HepG2 (cell line): ENCODE data around the gene KANK3. TPM values are rescaled to one million over a fixed set of nuclear protein-coding genes. Genes with fewer than 3 reads are reported as not detected.
A peak's percentile ranks its signal among the peaks of the same experiment; 100 is the strongest.

ENCODE experiments used
- CENPT ChIP-seq: sonication (generic); formaldehyde crosslinking; IDR thresholded peaks from 2 replicates; pipeline ENCODE4 v1.8.0; 2022; ENCODE audit warnings: low read depth, mild to moderate bottlenecking, moderate library complexity, missing genetic modification reagents
- E2F1 ChIP-seq: sonication (generic); formaldehyde crosslinking; IDR thresholded peaks from 2 replicates; pipeline ENCODE4 v1.5.0; 2020; ENCODE audit warnings: missing genetic modification reagents
- FOSL2 ChIP-seq: sonication (generic); formaldehyde crosslinking; IDR thresholded peaks from 2 replicates; pipeline ENCODE4 v1.4.0; 2020; ENCODE audit warnings: missing genetic modification reagents
- FOXO1 ChIP-seq: sonication (generic); formaldehyde crosslinking; IDR thresholded peaks from 2 replicates; pipeline ENCODE4 v1.4.0; 2020; ENCODE audit warnings: missing genetic modification reagents
- FOXP1 ChIP-seq, 2 experiments: fragments of 450-650 bp in 1 of 2; IDR thresholded peaks; 2 replicates each; pipeline ENCODE4 v1.6.1; 2017 to 2018; ENCODE audit warnings: antibody characterized with exemption in 1 of 2
- HMG20A ChIP-seq: IDR thresholded peaks from 2 replicates; pipeline ENCODE4 v1.6.1; 2016; ENCODE audit warnings: borderline replicate concordance
- HNF4G ChIP-seq, 2 experiments: sonication (generic) in 1 of 2; formaldehyde crosslinking in 1 of 2; IDR thresholded peaks; 2 replicates each; pipeline versions ENCODE4 v1.4.0 to v1.6.1; 2011 to 2020; ENCODE audit warnings: borderline replicate concordance in 2 of 2, low read depth in 2 of 2, mild to moderate bottlenecking in 2 of 2, low read length in 1 of 2, missing genetic modification reagents in 1 of 2, moderate library complexity in 1 of 2
- HNRNPL ChIP-seq: fragments of 200-400 bp; formaldehyde crosslinking; IDR thresholded peaks from 2 replicates; pipeline ENCODE4 v1.6.1; 2017; ENCODE audit warnings: mild to moderate bottlenecking, low read depth, low read length
- JUNB ChIP-seq: sonication (generic); formaldehyde crosslinking; IDR thresholded peaks from 2 replicates; pipeline ENCODE4 v1.8.0; 2022; ENCODE audit warnings: missing genetic modification reagents, mild to moderate bottlenecking, borderline replicate concordance
- KDM6A ChIP-seq: IDR thresholded peaks from 2 replicates; pipeline ENCODE4 v1.6.1; 2016; ENCODE audit warnings: low read depth
- KLF16 ChIP-seq, 2 experiments: sonication (generic) in 1 of 2; formaldehyde crosslinking in 1 of 2; IDR thresholded peaks; 2 replicates each; pipeline versions ENCODE4 v1.6.1 to v1.8.0; 2016 to 2023; ENCODE audit warnings: missing genetic modification reagents in 2 of 2, missing compliant biosample characterization in 1 of 2
- MBNL3 ChIP-seq: fragments of 250-450 bp; sonication (Bioruptor Pico); conservative IDR thresholded peaks from 2 replicates; pipeline ENCODE4 v1.8.0; 2022; ENCODE audit warnings: mild to moderate bottlenecking, inconsistent platforms
- MEF2D ChIP-seq: sonication (generic); formaldehyde crosslinking; IDR thresholded peaks from 2 replicates; pipeline ENCODE4 v1.5.1; 2020; ENCODE audit warnings: mild to moderate bottlenecking, missing genetic modification reagents
- MXI1 ChIP-seq: IDR thresholded peaks from 3 replicates; pipeline ENCODE4 v1.6.1; 2012; ENCODE audit warnings: low read depth, low read length, inconsistent platforms, borderline replicate concordance
- NCOR1 ChIP-seq: fragments of 200-600 bp; sonication (generic); IDR thresholded peaks from 2 replicates; pipeline ENCODE4 v1.7.0; 2017; ENCODE audit warnings: antibody characterized with exemption, low read length, borderline replicate concordance
- NFYC ChIP-seq: IDR thresholded peaks from 2 replicates; pipeline ENCODE4 v1.6.1; 2016; ENCODE audit warnings: missing genetic modification reagents, missing compliant biosample characterization
- NR2C2 ChIP-seq: sonication (generic); formaldehyde crosslinking; IDR thresholded peaks from 2 replicates; pipeline ENCODE4 v1.4.0; 2020; ENCODE audit warnings: missing genetic modification reagents, mild to moderate bottlenecking, moderate library complexity, borderline replicate concordance
- NR2F2 ChIP-seq: IDR thresholded peaks from 2 replicates; pipeline ENCODE4 v1.6.1; 2012; ENCODE audit warnings: low read depth, inconsistent platforms, borderline replicate concordance
- POGZ ChIP-seq: sonication (generic); formaldehyde crosslinking; IDR thresholded peaks from 2 replicates; pipeline ENCODE4 v1.4.0; 2020; ENCODE audit warnings: mild to moderate bottlenecking, missing genetic modification reagents
- RORA ChIP-seq: sonication (generic); formaldehyde crosslinking; IDR thresholded peaks from 2 replicates; pipeline ENCODE4 v1.5.0; 2020; ENCODE audit warnings: mild to moderate bottlenecking, missing genetic modification reagents, moderate library complexity
- SPEN ChIP-seq: sonication (generic); formaldehyde crosslinking; IDR thresholded peaks from 2 replicates; pipeline ENCODE4 v1.5.1; 2020; ENCODE audit warnings: low read depth, mild to moderate bottlenecking, missing genetic modification reagents
- STAT5B ChIP-seq: sonication (generic); formaldehyde crosslinking; IDR thresholded peaks from 2 replicates; pipeline ENCODE4 v1.4.0; 2020; ENCODE audit warnings: missing genetic modification reagents
- TBX3 ChIP-seq: fragments of 450-650 bp; IDR thresholded peaks from 2 replicates; pipeline ENCODE4 v1.6.1; 2017; ENCODE audit warnings: antibody characterized with exemption, mild to moderate bottlenecking, inconsistent platforms, borderline replicate concordance
- THAP8 ChIP-seq: sonication (generic); formaldehyde crosslinking; IDR thresholded peaks from 2 replicates; pipeline ENCODE4 v1.5.1; 2020; ENCODE audit warnings: missing genetic modification reagents, mild to moderate bottlenecking, borderline replicate concordance
- ZFP62 ChIP-seq: sonication (generic); formaldehyde crosslinking; IDR thresholded peaks from 2 replicates; pipeline ENCODE4 v1.4.0; 2020; ENCODE audit warnings: missing genetic modification reagents
- ZNF460 ChIP-seq: sonication (generic); formaldehyde crosslinking; IDR thresholded peaks from 2 replicates; pipeline ENCODE4 v1.5.1; 2020; ENCODE audit warnings: missing genetic modification reagents, mild to moderate bottlenecking, borderline replicate concordance
- ZNF564 ChIP-seq: sonication (generic); formaldehyde crosslinking; IDR thresholded peaks from 2 replicates; pipeline ENCODE4 v1.8.1; 2023; ENCODE audit warnings: mild to moderate bottlenecking, missing genetic modification reagents
- ZNF878 ChIP-seq: sonication (generic); formaldehyde crosslinking; IDR thresholded peaks from 2 replicates; pipeline ENCODE4 v1.8.1; 2023; ENCODE audit warnings: mild to moderate bottlenecking, missing genetic modification reagents, moderate library complexity
- ZZZ3 ChIP-seq: sonication (generic); formaldehyde crosslinking; IDR thresholded peaks from 2 replicates; pipeline ENCODE4 v1.4.0; 2020; ENCODE audit warnings: missing genetic modification reagents, mild to moderate bottlenecking, borderline replicate concordance
- polyA plus RNA-seq, 8 experiments: library from polyadenylated mRNA; depleted of rRNA in 3 of 8; stranded (reverse) in 7 of 8; unstranded in 1 of 8; fragments of >200 nt; fragmentation: Illumina TruSeq in 4 of 8; extraction: Trizol in 4 of 8; gene quantifications; 2 replicates each; pipeline versions ENCODE4 v1.2.1 to v1.2.3, GENCODE V29; 2011 to 2016; ENCODE audit warnings: low read depth in 4 of 8, missing spikeins in 1 of 8, mixed read lengths in 1 of 8; ENCODE audit not compliant: insufficient read depth in 1 of 8
- total RNA-seq, 5 experiments: library from RNA; depleted of rRNA; stranded (reverse); fragments of >200 nt; fragmentation: Illumina TruSeq; extraction: Trizol; gene quantifications; 2 replicates each; pipeline ENCODE4 v1.2.3, GENCODE V29; 2016; ENCODE audit warnings: low read depth in 1 of 5

Gene KANK3
- total and polyA plus RNA-seq, 2 of the 13 experiments (the other 11 are each of a cell fraction or from before 2014, with no cell fraction given) = 0.15 to 0.20 TPM

DNA sequence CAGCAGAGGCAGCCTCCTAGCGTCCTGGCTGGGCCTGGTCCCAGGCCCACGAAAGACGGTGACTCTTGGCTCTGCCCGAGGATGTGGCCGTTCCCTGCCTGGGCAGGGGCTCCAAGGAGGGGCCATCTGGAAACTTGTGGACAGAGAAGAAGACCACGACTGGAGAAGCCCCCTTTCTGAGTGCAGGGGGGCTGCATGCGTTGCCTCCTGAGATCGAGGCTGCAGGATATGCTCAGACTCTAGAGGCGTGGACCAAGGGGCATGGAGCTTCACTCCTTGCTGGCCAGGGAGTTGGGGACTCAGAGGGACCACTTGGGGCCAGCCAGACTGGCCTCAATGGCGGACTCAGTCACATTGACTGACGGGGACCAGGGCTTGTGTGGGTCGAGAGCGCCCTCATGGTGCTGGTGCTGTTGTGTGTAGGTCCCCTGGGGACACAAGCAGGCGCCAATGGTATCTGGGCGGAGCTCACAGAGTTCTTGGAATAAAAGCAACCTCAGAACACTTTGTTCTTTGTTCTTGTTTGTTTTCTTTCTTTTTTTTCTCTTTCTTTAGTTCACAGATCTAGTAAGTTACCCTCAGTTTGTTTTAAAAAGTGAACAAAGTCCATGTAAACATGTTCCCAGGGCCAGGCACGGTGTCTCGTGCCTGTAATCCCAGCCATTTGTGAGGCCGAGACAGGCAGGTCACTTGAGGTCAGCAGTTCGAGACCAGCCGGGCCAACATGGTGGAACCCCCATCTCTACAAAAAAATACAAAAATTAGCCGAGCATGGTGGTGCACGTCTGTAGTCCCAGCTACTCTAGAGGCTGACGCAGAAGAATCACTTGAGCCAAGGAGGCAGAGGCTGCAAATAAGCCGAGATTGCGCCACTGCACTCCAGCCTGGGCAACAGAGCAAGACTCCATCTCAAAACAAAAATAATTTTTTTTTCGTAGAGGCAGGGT lies 31.1 kb upstream of the KANK3 start (continued):
- TF ChIP-seq SPEN = peak; percentile 81; the same call in 1 of the 2 replicates
- TF ChIP-seq NR2C2 (CRISPR knock-in tag) = peak; percentile 61; the same call in 1 of the 2 replicates
- TF ChIP-seq HNRNPL = no peak
- TF ChIP-seq MXI1 = 0 out of 3 replicates have a peak, but pooled peaks have one; percentile 28
- peak; percentile 84 for TF ChIP-seq POGZ (CRISPR knock-in tag)
- TF ChIP-seq FOXO1 (CRISPR knock-in tag) = peak; percentile 90
- 0 out of 2 replicates have a peak, but pooled peaks have one; percentile 29 for TF ChIP-seq STAT5B (CRISPR knock-in tag)
- peak; percentile 87 for TF ChIP-seq FOXP1 (IDR thresholded peaks at IDR 0.05)
- TF ChIP-seq FOXP1 (CRISPR knock-in tag; IDR thresholded peaks at IDR 0.05) = peak; percentile 99
- peak; percentile 87 for TF ChIP-seq HMG20A (CRISPR knock-in tag)
- peak; percentile 90 for TF ChIP-seq NR2F2
- peak; percentile 59; the same call in 1 of the 2 replicates for TF ChIP-seq ZZZ3 (CRISPR knock-in tag)
- TF ChIP-seq THAP8 (CRISPR knock-in tag) = no peak
- no peak for TF ChIP-seq JUNB (CRISPR knock-in tag)
- TF ChIP-seq KDM6A = peak; percentile 89
- 0 out of 2 replicates have a peak, but pooled peaks have one; percentile 45 for TF ChIP-seq ZNF564 (CRISPR knock-in tag)
- TF ChIP-seq MBNL3 = no peak
- TF ChIP-seq CENPT = no peak
- TF ChIP-seq TBX3 = peak; percentile 78; the same call in 1 of the 2 replicates
- TF ChIP-seq MEF2D = peak; percentile 86
- TF ChIP-seq ZNF460 (CRISPR knock-in tag) = peak; percentile 62; the same call in 1 of the 2 replicates
- no peak; the same call in 1 of the 2 replicates for TF ChIP-seq E2F1
- TF ChIP-seq ZFP62 (CRISPR knock-in tag) = no peak
- peak in 1 of 2 experiments; percentile 83; a peak in 1 of 4 replicates for TF ChIP-seq KLF16 (CRISPR knock-in tag; IDR thresholded peaks at IDR 0.05)
- TF ChIP-seq NFYC = peak; percentile 52; the same call in 1 of the 2 replicates
- TF ChIP-seq FOSL2 (CRISPR knock-in tag) = peak; percentile 77
- TF ChIP-seq NCOR1 = peak; percentile 98
- no peak; the same call in 1 of the 2 replicates for TF ChIP-seq ZNF878 (CRISPR knock-in tag)
- peak; percentile 88; the same call in 1 of the 2 replicates for TF ChIP-seq RORA (CRISPR knock-in tag)
- TF ChIP-seq HNF4G (IDR thresholded peaks at IDR 0.05; ENCODE audit: borderline replicate concordance, low read depth, low read length) = peak; percentile 78; the same call in 1 of the 2 replicates
- TF ChIP-seq HNF4G (CRISPR knock-in tag; IDR thresholded peaks at IDR 0.05; ENCODE audit: borderline replicate concordance, low read depth) = peak; percentile 86
